Amygdala (tissue), 56 donors: ENCODE results near the gene CMKLR1.

Experiments
- DNase-seq, 56 donors: peaks; one replicate each; lab custom pipeline; 2025; lab: John Stamatoyannopoulos, UW

The CMKLR1 gene

DNA sequence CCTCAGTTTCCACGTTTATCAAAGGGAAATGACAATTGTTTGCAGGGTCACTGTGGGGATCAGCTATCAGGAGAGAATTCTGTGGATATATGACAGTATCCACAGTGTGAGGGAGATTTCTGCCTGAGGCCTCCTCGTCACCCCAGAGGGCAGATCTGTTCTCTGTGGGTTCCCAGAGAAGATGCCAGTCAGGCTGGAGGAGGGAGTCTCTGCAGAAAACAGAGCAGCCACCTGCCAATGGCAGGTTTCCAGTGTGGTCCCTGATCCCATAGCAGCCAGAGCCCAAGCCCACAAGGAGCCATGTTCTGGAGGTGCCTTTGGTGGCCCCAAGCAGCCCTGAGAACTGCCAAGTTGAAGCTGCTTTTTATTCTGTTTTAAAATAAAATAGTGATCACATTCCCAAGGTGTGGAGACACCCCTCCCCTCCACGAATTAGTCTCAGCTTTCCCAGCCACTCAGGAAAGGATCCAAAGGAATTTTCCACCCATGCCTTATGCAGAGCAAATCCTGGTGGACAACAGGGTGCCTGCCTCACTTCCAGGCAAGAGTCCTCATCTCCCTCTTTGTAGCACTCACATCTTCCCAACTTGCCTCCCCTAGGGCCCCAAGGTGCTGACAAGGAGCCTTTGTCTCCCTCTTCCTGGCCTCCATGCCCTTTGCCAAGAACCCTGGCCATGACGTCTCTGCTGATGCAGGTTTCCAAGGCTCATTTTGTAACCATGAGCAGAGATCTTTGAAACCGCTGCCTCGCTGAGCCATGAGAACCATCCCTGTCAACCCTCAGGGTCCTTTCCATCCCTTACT lies 20.4 kb downstream of the CMKLR1 start:
- no peak for DNase-seq

DNA sequence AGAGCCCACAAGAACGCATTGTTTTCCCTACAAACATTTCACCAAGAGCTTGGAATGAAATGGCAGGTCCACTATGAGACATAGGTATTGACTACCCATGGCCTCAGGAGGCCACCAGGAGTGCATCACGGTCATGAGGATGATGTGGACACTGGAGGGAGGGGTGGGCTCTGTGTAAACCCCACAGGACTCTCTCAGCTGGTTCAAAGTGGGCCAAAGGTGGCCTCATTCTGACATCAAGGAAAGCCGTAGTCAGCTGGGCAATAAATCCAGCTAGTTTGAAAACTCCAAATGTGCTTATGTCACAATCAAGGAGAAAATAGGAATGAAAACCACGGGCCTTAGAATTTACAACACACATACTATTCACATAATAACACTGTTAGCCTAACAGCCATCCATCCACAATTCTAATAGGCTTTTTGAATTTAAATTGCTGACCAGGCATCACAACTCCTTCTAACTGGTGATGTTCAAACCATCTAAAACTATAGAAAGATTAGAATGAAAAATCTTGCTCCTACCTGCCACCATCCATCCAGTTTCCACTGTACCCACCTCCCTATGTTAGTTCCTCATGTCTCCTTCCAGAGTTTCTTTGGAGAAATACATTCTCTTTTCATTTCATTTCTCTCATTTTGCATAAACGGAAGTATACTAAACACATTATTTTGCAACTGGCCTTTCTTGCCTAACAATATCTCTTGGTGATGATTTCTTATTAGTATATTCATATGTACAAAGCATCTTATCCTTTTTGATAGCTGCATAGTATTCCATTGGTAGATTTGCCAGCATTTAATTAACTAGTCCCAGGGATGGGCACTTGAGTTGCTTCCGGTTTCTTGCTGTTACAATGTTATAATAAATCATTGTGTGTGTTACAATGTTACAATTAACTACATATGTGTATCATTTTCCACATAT lies 21.5 kb downstream of the CMKLR1 start:
- no peak for DNase-seq

DNA sequence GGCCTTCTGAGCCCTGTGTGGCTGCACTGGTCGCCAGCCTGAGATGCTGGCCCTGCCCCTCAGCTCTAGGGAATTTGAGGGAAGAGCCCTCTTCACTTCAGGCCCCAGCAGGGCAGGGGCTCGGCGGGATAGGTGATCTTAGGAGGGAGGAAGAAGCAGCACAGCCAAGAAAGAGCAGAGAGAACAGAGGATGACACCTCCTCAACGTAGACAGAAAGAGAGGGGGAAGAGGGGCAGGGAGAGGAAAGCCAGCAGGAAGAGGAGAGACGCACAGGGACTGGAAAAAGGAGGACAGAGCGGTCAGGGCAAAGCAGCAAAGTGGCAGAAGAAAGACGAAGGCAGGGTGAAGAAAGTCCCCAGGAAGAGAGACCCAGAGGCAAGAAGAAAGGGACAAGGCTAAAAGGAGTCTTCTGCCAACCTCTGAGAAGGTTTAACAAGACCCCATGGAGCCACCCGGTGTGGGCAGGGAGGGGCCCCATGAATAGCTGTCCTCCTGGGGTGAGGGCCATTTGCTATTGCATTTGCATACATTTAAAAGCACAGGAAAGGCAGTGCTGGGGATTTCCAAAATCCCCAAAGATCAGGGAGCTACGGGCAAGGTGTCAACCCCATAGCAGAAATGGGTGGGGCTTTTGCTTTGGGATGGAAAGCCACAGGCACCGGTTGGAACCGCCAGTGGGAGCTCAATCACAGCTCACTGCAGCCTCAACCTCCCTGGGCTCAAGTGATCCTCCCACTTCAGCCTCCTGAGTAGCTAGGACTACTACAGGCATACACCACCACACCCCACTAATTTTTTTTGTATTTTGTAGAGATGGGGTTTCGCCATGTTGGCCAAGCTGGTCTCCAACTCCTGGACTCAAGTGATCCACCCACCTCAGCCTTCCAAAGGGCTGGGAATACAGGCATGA lies 22.7 kb downstream of the CMKLR1 start:
- DNase-seq, result no peak

DNA sequence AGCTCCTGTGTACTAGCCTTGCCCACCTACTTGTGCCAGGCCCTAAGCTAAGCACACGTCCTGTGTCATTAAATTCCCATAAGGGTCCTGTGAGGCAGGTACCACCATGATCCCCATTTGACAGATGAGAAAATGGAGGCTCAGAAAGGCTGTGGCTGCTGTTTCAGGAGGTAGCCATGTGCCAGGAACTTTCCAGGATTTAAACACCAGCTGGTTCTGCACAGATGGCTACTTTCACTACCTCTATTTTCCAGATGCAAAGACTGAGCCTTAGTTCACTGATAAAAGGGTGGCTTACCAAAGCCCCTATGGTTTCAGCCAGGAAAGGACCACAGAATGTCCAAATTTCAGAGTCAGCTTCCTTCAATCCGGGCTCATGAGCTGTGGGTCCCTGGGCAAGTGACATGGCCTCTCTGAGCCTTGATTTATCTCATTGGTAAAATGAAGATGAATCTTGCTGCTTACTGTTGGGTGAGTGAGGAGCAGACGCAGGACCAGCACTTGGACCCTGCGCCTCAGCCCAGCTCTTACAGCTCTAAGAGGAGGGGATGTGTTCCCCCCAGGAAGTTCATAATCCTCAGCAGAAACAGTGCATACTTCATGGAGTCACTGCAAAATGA lies 23.5 kb downstream of the CMKLR1 start:
- no peak for DNase-seq

DNA sequence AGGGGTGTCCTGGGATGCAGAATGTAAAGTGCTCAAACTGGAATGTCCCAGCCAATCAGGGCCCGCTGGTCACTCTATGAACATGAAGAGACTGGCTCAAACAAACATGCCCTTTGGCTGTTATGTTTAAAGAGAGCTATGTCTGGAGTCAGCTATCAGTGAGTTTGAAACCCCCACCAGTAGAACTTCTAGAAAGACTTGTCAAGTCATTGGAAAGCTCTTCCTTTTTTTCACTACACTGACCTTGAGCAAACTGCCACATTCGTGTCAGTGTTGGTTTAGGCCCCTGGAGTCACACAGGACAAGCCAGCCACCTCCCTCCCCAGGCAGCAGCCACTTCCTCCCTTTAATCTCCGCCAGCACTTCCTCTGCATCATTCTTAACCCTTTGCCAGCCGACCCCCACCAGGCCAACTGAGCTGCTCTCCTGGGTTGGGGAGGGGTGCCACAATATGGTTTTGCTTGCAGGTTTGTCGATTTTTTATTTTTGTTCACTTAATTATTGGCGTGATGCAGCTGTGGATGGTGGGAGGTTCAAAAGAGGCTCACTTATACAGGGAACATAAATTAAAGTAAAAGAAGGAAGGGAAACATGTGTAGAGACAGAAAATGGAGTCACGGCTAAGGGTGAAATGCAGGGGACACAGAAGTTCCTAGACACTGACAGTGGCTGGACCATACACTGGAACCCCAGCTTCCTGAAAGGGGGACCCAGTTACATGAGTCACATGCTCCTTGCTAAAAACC lies 25.3 kb downstream of the CMKLR1 start:
- DNase-seq, result peak in 14 of 56 donors; percentile 9 to 39 (median 20)

DNA sequence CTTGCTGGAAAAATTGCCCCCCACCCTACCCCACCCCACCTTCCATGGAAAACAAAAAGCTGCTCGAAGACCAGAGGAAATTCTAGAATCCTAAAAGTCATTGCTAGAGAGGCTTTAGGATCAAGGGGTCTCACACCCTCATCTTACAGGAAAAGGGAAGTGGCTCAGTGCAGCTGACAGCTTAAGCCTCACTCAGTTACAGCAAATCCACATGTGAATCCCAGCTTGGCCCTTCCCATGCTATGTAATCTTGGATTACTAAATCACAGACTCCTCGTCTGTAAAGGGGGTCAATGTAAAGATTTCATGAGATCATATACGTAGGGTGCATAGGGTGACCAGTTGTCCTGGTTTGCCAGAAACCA lies 25.9 kb downstream of the CMKLR1 start:
- DNase-seq, result no peak

DNA sequence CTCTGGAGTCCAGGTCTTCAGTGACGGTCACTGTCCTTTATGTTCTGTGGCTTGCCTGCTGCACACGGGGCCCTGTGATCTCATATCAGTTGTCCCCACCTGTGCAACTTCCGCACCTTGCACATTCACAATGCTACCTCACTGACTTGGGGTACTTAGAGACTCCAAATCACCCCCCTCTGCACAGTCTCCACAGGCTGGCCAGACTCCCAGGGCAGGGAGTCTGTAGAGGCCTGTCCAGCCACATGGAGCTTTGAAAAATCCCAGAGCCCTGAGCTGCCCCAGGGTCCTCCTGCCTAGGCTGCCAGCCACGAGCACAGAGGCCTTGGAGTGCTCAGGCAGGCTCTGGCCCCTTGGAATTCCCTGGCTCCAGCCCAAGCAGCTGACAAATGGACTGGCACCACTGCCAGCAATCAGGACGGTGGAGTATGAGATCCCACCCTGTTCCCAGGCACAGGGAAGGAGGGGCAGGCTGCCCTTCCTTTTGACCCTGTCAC lies 26.4 kb downstream of the CMKLR1 start:
- DNase-seq, result peak in 19 of 56 donors; percentile 6 to 49 (median 23)

DNA sequence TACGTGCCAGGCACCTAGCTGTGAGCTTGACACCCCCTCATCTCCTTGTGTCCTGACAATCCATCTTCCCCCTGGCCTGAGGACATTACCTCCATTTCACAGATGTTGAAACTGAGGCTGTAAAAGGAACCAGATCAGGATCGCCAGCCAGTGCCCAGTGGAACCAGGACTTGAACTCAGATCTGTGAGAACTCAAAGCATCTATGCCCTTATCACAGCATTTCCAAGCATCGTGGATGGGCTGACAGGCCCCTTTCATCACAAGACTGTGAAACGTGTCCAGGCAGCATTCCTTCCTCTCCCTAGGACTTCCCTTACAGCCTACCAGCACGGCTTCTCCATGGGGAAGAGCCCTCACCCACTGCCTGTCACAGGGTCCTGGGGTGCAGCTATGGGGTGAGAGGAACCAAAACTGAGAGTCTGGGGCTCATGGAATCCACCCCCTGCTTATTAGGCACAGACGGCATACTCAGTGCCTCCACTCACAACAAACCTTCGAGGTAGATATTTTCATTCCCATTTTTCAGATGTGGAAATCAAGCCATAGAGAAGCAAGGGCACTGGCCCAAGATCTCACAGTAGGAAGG lies 26.9 kb downstream of the CMKLR1 start:
- DNase-seq, result no peak

DNA sequence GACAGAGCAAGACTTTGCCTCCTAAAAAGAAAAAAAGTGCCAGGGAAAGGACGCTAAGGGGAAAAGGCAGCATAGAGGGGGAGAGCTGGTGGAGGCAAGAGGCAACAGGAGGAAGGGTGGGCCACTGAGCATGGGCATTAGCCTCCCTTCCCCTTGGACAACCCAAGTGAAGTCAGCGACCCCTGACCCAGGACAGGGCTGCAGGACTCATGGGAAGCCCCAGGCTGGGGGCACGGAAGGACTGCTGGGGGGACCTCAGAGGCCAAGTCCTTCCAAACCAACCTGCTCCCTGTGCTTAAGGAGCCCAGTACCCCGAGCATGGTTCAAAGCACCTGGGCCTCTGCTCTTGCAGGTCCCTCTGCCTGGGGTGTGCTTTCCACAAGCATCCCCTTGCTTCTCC lies 27.5 kb downstream of the CMKLR1 start:
- DNase-seq, result no peak

DNA sequence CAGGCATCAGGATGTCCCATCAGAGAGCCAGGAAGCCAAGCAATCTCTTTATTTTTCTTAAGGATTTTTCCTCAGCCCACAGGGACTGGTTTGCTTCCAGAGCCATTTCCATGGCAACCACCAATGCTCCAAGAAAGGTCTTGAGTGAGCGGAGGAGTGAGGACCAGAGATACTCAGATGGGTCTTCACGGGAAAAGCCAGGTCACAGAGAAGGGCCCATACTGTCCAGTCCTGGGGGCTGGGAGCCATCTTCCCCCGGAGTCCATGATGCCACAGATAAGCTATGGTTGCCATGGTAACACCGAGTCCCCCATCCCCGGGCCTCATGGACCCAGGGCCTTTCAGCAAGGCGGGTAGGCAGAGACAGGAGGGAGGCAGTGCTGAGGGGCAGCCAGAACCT lies 28.6 kb downstream of the CMKLR1 start:
- DNase-seq, result peak in 10 of 56 donors; percentile 6 to 48 (median 30)

DNA sequence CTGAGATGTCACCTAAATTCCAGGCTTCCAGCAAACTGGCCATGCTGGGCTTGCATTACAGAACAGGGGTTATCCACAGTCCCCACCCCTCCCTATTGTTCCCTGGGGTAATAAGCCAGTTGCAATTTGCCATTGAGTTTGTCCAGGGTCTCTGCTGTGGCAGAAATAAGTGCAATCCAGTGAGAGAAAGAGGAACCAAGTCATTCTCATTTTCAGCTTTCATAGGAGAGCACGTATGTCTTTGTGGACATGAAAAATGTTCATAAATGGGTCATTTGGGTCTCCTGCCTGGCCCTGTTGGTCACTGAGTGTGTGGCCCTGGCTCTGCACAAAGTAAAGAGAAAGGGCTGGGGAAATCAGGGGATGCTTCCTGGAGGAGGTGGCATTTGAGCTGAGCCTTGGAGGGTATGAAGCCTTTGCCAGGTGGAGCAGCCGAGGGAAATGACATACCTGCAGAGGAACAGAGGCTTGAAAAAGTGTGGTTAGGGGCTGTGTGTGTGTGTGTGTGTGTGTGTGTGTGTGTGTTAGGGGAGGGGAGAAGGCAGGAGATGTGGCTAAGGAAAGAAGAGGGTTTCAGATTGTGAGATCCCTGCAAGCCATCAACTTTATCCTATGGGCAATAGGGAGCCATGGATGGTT lies 29.3 kb downstream of the CMKLR1 start:
- no peak for DNase-seq

DNA sequence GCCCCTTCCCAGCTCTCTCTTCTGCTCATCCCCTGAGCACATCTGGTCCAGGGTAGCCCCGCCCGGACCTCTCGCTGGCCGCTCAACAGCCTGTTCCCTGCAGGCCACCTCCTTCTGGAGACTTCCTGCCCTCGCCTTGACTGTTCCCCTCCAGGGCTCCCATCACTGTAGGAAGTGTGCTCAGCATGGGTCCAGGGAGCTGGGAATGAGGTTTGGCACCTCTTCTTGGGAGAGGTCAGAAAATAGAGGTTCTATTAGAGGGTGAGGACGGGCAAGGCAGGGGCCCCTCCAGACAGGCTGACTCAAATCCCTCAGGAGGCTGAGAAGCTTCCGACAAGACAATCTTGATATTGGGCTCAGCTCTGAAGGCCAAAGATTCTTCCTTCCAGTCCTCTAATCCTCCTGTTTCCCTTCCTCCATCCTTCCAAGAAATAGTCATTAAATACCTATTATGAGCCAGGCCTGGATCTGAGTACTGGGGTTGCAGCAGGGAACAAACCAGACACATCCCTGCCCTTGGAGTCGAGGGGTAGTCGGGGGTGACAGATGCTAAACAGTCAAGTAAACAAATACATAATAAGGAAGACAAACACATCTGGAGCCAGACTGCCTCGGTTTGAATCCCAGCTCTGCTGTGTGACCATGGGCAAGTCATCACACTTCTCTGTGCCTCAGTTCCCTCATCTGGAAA lies 30.6 kb downstream of the CMKLR1 start:
- no peak for DNase-seq

DNA sequence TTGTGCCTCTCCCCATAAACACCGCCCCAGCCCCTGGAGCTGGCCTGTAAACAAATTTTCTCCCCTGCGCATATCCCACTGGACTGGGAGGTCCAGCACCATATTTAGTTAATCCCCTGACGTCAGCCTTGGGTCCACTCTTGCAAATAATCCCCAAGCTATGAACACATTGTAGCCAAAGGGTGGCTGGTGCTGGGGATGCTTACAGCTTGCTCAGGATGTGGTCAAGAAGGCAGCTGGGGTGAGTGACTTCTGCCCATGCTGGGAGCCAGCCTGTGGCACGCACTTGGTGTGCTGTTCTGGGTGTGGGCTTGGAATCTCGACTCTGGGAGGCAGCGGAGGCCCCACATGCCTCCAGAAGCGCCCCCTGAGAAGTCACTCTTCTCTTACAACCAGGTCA lies 32.1 kb downstream of the CMKLR1 start:
- DNase-seq, result peak in 16 of 56 donors; percentile 9 to 47 (median 18)

DNA sequence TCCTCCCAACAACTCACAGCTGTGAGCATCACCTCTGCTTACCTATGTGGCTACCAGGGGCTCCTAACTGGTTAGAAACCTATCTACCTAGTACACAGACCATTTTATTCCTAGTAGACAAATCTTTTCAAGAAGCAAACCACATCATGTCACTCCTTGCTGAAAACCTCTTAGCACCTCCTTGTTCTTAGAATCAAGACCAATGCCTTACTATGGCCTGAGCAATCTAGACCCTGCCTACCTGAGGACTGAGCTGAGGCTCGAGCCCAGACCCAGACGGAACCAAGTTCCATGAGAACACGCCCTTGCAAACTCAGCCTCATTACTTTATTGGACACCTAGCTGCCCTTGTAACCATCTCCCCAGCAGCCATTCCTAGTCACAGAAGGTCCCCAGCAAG lies 32.6 kb downstream of the CMKLR1 start:
- no peak for DNase-seq

DNA sequence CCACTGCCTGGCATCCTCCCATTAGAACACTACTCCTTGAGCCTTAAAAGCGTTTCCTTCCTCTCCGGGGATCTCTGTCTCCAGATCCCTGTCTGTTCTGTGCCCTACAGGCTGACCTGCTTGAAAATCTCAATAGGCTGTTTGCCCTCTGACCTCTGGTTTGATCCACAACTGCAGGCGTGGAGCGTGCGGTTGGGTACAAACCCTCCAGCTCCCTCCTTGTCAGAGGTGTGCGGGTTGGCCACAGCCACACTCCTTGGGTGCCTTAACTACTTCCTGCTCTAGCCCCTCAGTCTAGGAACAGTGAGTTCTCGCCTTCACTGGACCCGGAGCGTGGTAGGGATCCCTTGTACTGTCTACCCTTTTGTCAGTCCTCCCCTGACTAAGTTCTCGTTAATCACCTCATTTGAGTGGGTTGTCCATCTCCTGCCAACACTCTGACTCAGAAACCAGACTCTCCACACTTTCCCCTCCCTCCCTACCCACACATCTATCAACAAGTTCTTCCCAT lies 33.1 kb downstream of the CMKLR1 start:
- DNase-seq, result peak in 6 of 56 donors; percentile 4 to 34 (median 26)

DNA sequence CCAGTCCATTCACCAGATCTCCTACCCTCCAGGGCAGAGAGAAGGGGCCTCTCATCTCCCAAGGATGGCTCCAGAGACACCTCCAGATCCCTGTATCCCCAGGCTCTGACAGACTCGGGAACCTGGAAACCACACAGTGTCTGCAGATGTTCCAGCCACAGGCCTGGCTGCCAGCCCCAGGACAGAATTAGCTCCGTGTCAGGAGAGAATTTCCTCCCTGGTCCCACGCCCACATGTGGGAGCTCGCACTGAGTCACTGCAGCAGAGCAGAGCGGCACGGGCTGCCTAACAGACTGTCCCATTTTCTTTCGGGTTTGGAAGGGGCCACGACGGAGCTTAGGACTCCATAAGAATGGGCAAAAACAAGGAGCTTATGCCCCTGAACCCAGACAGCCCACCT lies 33.6 kb downstream of the CMKLR1 start:
- DNase-seq, result peak in 35 of 56 donors; percentile 8 to 65 (median 28)

DNA sequence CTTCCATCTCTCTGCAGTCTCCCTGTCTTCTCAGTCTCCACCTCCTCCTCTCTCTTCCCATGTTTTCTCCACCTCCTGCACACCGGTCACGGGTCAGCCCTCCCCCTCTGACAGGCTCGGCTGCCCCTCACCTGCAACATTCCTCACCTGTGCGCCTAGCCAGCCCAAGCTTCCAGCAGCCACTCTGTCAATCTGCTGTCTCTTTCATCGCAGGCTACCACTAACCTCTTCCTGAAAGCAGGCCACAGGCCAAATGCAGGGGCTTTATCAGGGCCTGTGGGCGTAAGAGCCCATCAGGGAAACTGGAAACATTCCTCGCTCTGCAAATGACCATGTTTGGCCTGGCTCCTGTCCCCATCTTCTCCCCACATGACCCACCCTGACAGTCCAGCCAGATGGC lies 34.5 kb downstream of the CMKLR1 start:
- DNase-seq, result no peak
